Activated B cell treated with CpG ODN at 0.5 μM for 24 hours (primary cell): Measurements from ENCODE around the gene HSD17B13. TPM values are rescaled to one million over a fixed set of nuclear protein-coding genes. Genes with fewer than 3 reads are reported as not detected.

ENCODE experiments used
- ATAC-seq: fragments of 200-7000 bp; cut with Tn5 transposase; one replicate; pipeline ENCODE4 v1.10.0; 2021; ENCODE audit warnings: low read depth, mild to moderate bottlenecking, moderate library complexity
- CTCF ChIA-PET: fragments of 350-600 bp; sonication (Branson Sonifier 250); formaldehyde crosslinking; loops from one replicate; lab custom pipeline; 2021; ENCODE audit warnings: antibody characterized with exemption; lab: Charles Lee
- POLR2A ChIA-PET: fragments of 350-600 bp; sonication (Branson Sonifier 250); formaldehyde crosslinking; loops from one replicate; lab custom pipeline; 2021; ENCODE audit warnings: antibody characterized with exemption; lab: Charles Lee
- DNase-seq: peaks from one replicate; pipeline ENCODE4 v3.0.0; 2022
- H3K27ac Mint-ChIP-seq: one replicate; pipeline ENCODE4 v1.8.0; 2020; ENCODE audit warnings: mixed read lengths
- H3K27me3 Mint-ChIP-seq: one replicate; pipeline ENCODE4 v1.8.0; 2021; ENCODE audit warnings: mixed read lengths
- H3K36me3 Mint-ChIP-seq: one replicate; pipeline ENCODE4 v1.8.0; 2021; ENCODE audit warnings: low read depth, mixed read lengths
- H3K4me1 Mint-ChIP-seq: one replicate; pipeline ENCODE4 v1.8.0; 2021; ENCODE audit warnings: mixed read lengths
- H3K4me3 Mint-ChIP-seq: one replicate; pipeline ENCODE4 v1.8.0; 2020; ENCODE audit warnings: mild to moderate bottlenecking, mixed read lengths
- H3K9me3 Mint-ChIP-seq: one replicate; pipeline ENCODE4 v1.8.0; 2020; ENCODE audit warnings: mixed read lengths
- CTCF ChIP-seq: fragments of 200-600 bp; IDR thresholded peaks from one replicate; pipeline ENCODE4 v1.8.0; 2022; ENCODE audit warnings: antibody characterized with exemption, mild to moderate bottlenecking
- intact Hi-C: fragments of 100-400 bp; cut with micrococcal nuclease; formaldehyde crosslinking; loops from one replicate; pipeline ENCODE4 v1.15.1; 2024
- total RNA-seq: library from RNA; stranded (reverse); gene quantifications from 2 replicates; pipeline ENCODE4 v1.2.3, GENCODE V29; 2022

HSD17B13 gene
- total RNA-seq, 1 donor from 2014 or later, result 0.35 TPM

GRCh38 chr4:87337361-87337760 is 14.7 kb upstream of the HSD17B13 start:
- ChIA-PET POLR2A (no interaction called here), CTCF (no interaction called here)
- no peak overlapping the region for H3K27ac Mint-ChIP-seq
- ATAC-seq, result no peak
- TF ChIP-seq CTCF, result no peak
- H3K27me3 Mint-ChIP-seq, result no peaks in the 10 kb centered on the region
- no peak overlapping the region for H3K4me3 Mint-ChIP-seq
- intact Hi-C loops, result no loop called here
- no peaks in the 10 kb centered on the region for H3K4me1 Mint-ChIP-seq
- H3K36me3 Mint-ChIP-seq, result peaks cover 76% of the 10 kb centered on the region
- DNase-seq, result no peak
- H3K9me3 Mint-ChIP-seq, result peaks cover 18% of the 10 kb centered on the region

GRCh38 chr4:87333267-87333666 is 10.6 kb upstream of the HSD17B13 start:
- Mint-ChIP-seq H3K9me3 (peaks cover 43% of the 10 kb centered on the region), H3K4me1 (no peaks in the 10 kb centered on the region), H3K4me3 (no peak overlapping the region), H3K36me3 (peaks cover 50% of the 10 kb centered on the region), H3K27ac (no peak overlapping the region), H3K27me3 (no peaks in the 10 kb centered on the region)
- POLR2A ChIA-PET, result no interaction called here
- TF ChIP-seq CTCF, result no peak
- DNase-seq (no peak), ATAC-seq (no peak)
- intact Hi-C loops, result no loop called here
- CTCF ChIA-PET, result no interaction called here

- DNase-seq (no peak), ATAC-seq (no peak)
- Mint-ChIP-seq H3K36me3 (peaks cover 28% of the 10 kb centered on the region), H3K27me3 (no peaks in the 10 kb centered on the region), H3K4me3 (no peak overlapping the region), H3K27ac (no peak overlapping the region), H3K9me3 (peaks cover 43% of the 10 kb centered on the region), H3K4me1 (no peaks in the 10 kb centered on the region)
- TF ChIP-seq CTCF, result no peak
- CTCF ChIA-PET, result no interaction called here
- POLR2A ChIA-PET, result no interaction called here
- intact Hi-C loops, result no loop called here
These were observed 8.1 kb upstream of the HSD17B13 start for GRCh38 chr4:87330761-87331160.

GRCh38 chr4:87327136-87327535 is 4.5 kb upstream of the HSD17B13 start:
- POLR2A ChIA-PET, result no interaction called here
- Mint-ChIP-seq H3K27ac (no peak overlapping the region), H3K4me1 (no peaks in the 10 kb centered on the region), H3K36me3 (peaks cover 2% of the 10 kb centered on the region), H3K4me3 (no peak overlapping the region), H3K9me3 (peaks cover 23% of the 10 kb centered on the region), H3K27me3 (no peaks in the 10 kb centered on the region)
- TF ChIP-seq CTCF, result no peak
- intact Hi-C loops, result no loop called here
- CTCF ChIA-PET, result no interaction called here
- DNase-seq, result no peak
- no peak for ATAC-seq

- Mint-ChIP-seq H3K27ac (no peak overlapping the region), H3K36me3 (no peaks in the 10 kb centered on the region), H3K4me3 (no peak overlapping the region), H3K4me1 (no peaks in the 10 kb centered on the region), H3K9me3 (peaks cover 16% of the 10 kb centered on the region), H3K27me3 (no peaks in the 10 kb centered on the region)
- ChIA-PET CTCF (no interaction called here), POLR2A (no interaction called here)
- no peak for TF ChIP-seq CTCF
- intact Hi-C loops, result no loop called here
- DNase-seq (no peak), ATAC-seq (no peak)
These were observed 3.8 kb upstream of the HSD17B13 start for GRCh38 chr4:87326460-87326859.
